PC-9 (cell line): ENCODE results near the gene PPP2R1B.

Source experiments
- EZH2 ChIP-seq: fragments of 200-600 bp; sonication (generic); IDR thresholded peaks from 2 replicates; pipeline ENCODE4 v1.8.0; 2017; ENCODE audit warnings: antibody characterized with exemption, low read depth
- TF ChIP-seq, protein P1 (sequence below): fragments of 200-600 bp; sonication (generic); conservative IDR thresholded peaks from 2 replicates; pipeline ENCODE4 v1.6.1; 2017; ENCODE audit warnings: mixed run types, antibody characterized with exemption, mild to moderate bottlenecking, moderate library complexity

DNA sequence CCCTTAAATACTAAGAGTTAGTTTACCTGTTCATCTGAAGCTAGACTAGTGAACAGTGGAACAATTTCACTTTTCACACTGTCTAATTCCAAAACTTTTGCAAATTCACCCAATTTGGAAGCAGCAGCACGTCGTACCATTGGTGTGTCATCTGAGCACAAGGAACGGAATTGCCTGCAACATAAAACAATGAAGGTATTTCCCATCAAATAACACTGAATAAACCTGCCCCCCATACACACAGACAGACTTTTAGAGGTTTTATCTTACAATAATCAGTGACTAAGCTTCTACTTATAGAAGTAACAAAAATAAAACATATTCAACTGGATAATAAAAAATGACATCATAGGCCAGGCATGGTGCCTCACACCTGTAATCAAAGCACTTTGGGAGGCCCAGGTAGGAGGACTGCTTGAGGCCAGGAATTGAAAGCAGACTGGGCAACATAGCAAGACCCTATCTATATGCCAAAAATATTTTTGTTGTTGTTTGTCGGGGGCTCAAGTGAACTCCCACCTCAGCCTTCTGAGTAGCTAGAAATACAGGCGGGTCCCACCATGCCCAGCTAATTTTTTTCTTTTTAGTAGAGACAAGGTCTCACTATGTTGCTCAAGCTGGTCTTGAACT lies 6.3 kb downstream of the PPP2R1B start:
- TF ChIP-seq, protein P1, sequence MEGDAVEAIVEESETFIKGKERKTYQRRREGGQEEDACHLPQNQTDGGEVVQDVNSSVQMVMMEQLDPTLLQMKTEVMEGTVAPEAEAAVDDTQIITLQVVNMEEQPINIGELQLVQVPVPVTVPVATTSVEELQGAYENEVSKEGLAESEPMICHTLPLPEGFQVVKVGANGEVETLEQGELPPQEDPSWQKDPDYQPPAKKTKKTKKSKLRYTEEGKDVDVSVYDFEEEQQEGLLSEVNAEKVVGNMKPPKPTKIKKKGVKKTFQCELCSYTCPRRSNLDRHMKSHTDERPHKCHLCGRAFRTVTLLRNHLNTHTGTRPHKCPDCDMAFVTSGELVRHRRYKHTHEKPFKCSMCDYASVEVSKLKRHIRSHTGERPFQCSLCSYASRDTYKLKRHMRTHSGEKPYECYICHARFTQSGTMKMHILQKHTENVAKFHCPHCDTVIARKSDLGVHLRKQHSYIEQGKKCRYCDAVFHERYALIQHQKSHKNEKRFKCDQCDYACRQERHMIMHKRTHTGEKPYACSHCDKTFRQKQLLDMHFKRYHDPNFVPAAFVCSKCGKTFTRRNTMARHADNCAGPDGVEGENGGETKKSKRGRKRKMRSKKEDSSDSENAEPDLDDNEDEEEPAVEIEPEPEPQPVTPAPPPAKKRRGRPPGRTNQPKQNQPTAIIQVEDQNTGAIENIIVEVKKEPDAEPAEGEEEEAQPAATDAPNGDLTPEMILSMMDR: no peak
- TF ChIP-seq EZH2: no peak
